HCT116 (cell line): ENCODE measurements around the gene LY86. TPM values are rescaled to one million over a fixed set of nuclear protein-coding genes. Genes with fewer than 3 reads are reported as not detected.

Source experiments
- ATAC-seq: fragments of 200-7000 bp; cut with Tn5 transposase; 2 replicates; pipeline ENCODE4 v1.9.1; 2020; ENCODE audit warnings: mild to moderate bottlenecking, moderate library complexity
- BruUV-seq: library from RNA; stranded (reverse); fragments of 400-500 nt; replicated peaks from 2 replicates; lab custom pipeline; 2021; lab: Mats Ljungman, UMichigan
- CTCF ChIA-PET: fragments of 300-600 bp; sonication (Branson Sonifier 250); formaldehyde crosslinking; loops from one replicate; lab custom pipeline; 2021; ENCODE audit warnings: antibody characterized with exemption; lab: Charles Lee
- POLR2A ChIA-PET: fragments of 300-600, 350-600 bp; sonication (Branson Sonifier 250); formaldehyde crosslinking; loops from one replicate; lab custom pipeline; 2021; ENCODE audit warnings: antibody characterized with exemption; lab: Charles Lee
- RAD21 ChIA-PET, 2 experiments: fragments of 300-600 bp; sonication (Branson Sonifier 250); formaldehyde crosslinking; loops; one replicate each; lab custom pipeline; 2023; ENCODE audit warnings: low total read pairs in 2 of 2; ENCODE audit not compliant: uncharacterized antibody in 2 of 2, unreplicated experiment in 2 of 2, low non-redundant PET in 1 of 2; lab: Charles Lee
- DNase-seq: peaks from one replicate; pipeline ENCODE4 v3.0.0-alpha.2; 2010; ENCODE audit warnings: low read depth, low spot score
- H2AFZ ChIP-seq: fragments of 200-600 bp; shearing (Covaris generic), sonication (generic); 2 replicates; pipeline ENCODE4 v1.6.1; 2017; ENCODE audit warnings: low read depth, mixed run types, mixed read lengths, antibody characterized with exemption, low read length; ENCODE audit not compliant: poor library complexity, severe bottlenecking
- H3K27ac ChIP-seq: 2 replicates; pipeline ENCODE4 v1.5.1; 2012; ENCODE audit warnings: low read depth, low read length
- H3K27me3 ChIP-seq: fragments of 200-600 bp; sonication (generic); 2 replicates; pipeline ENCODE4 v1.6.1; 2016; ENCODE audit warnings: mixed run types, low read length, mixed read lengths; ENCODE audit not compliant: insufficient read depth
- H3K36me3 ChIP-seq, 2 experiments: fragments of 200-500 bp in 1 of 2; fragments of 200-600 bp in 1 of 2; sonication (Bioruptor generic) in 1 of 2; sonication (generic) in 1 of 2; 2 replicates each; pipeline versions ENCODE4 v1.5.1 to v1.6.1; 2014 to 2016; ENCODE audit warnings: low read length in 2 of 2, inconsistent platforms in 1 of 2, mixed read lengths in 1 of 2, mixed run types in 1 of 2; ENCODE audit not compliant: insufficient read depth in 2 of 2, control insufficient read depth in 1 of 2
- H3K4me1 ChIP-seq, 2 experiments: fragments of 200-600 bp in 1 of 2; sonication (generic) in 1 of 2; 2 replicates each; pipeline versions ENCODE4 v1.5.1 to v1.6.1; 2012 to 2017; ENCODE audit warnings: low read length in 2 of 2, inconsistent platforms in 1 of 2, mild to moderate bottlenecking in 1 of 2, mixed read lengths in 1 of 2, mixed run types in 1 of 2, moderate library complexity in 1 of 2; ENCODE audit not compliant: insufficient read depth in 2 of 2, control insufficient read depth in 1 of 2
- H3K4me2 ChIP-seq: fragments of 200-600 bp; sonication (generic); 2 replicates; pipeline ENCODE4 v1.6.1; 2017; ENCODE audit warnings: mixed run types, low read length, mixed read lengths
- H3K4me3 ChIP-seq, 2 experiments: fragments of 200-600 bp in 1 of 2; sonication (generic) in 1 of 2; replicated peaks in 1 of 2; 2 replicates each; pipeline ENCODE4 v1.5.1; 2011 to 2016; ENCODE audit warnings: low read length in 2 of 2, control low read depth in 1 of 2, low read depth in 1 of 2, mild to moderate bottlenecking in 1 of 2, mixed read lengths in 1 of 2, mixed run types in 1 of 2
- H3K79me2 ChIP-seq: fragments of 200-600 bp; sonication (generic); 2 replicates; pipeline ENCODE4 v1.6.1; 2017; ENCODE audit warnings: mild to moderate bottlenecking, mixed run types, low read length, moderate library complexity, mixed read lengths; ENCODE audit not compliant: insufficient read depth
- H3K9ac ChIP-seq: fragments of 200-600 bp; sonication (generic); 2 replicates; pipeline ENCODE4 v1.6.1; 2016; ENCODE audit warnings: low read length, mixed read lengths
- H3K9me2 ChIP-seq: fragments of 200-600 bp; sonication (generic), shearing (Covaris generic); 2 replicates; pipeline ENCODE4 v1.6.1; 2017; ENCODE audit warnings: mixed run types, mild to moderate bottlenecking, moderate library complexity; ENCODE audit not compliant: insufficient read depth
- H3K9me3 ChIP-seq, 2 experiments: fragments of 200-500 bp in 1 of 2; fragments of 200-600 bp in 1 of 2; sonication (Bioruptor generic) in 1 of 2; sonication (generic) in 1 of 2; 2 replicates each; pipeline ENCODE4 v1.6.1; 2014 to 2017; ENCODE audit warnings: low read length in 2 of 2, mixed read lengths in 2 of 2, inconsistent platforms in 1 of 2, low read depth in 1 of 2, mild to moderate bottlenecking in 1 of 2, mixed run types in 1 of 2, moderate library complexity in 1 of 2; ENCODE audit not compliant: control insufficient read depth in 1 of 2, insufficient read depth in 1 of 2
- H4K20me1 ChIP-seq: fragments of 200-600 bp; sonication (generic), shearing (Covaris generic); 2 replicates; pipeline ENCODE4 v1.6.1; 2017; ENCODE audit warnings: mixed run types, mild to moderate bottlenecking, moderate library complexity; ENCODE audit not compliant: insufficient read depth
- CBX3 ChIP-seq: IDR thresholded peaks from 2 replicates; pipeline ENCODE4 v1.6.1; 2012; ENCODE audit warnings: low read depth
- CEBPB ChIP-seq: IDR thresholded peaks from 2 replicates; pipeline ENCODE4 v1.6.1; 2012; ENCODE audit warnings: low read depth
- CTCF ChIP-seq, 3 experiments: fragments of 200-600 bp in 1 of 3; sonication (generic) in 1 of 3; IDR thresholded peaks in 2 of 3; conservative IDR thresholded peaks in 1 of 3; 2 replicates each; pipeline ENCODE4 v1.5.1; 2012 to 2017; ENCODE audit warnings: low read depth in 2 of 3, low read length in 2 of 3, antibody characterized with exemption in 1 of 3, borderline replicate concordance in 1 of 3, control low read depth in 1 of 3, mild to moderate bottlenecking in 1 of 3, mixed read lengths in 1 of 3, mixed run types in 1 of 3, moderate library complexity in 1 of 3; ENCODE audit not compliant: insufficient read depth in 1 of 3
- EZH2 ChIP-seq: fragments of 200-600 bp; sonication (generic); IDR thresholded peaks from 2 replicates; pipeline ENCODE4 v1.6.1; 2017; ENCODE audit warnings: antibody characterized with exemption, mixed run types
- FOSL1 ChIP-seq: IDR thresholded peaks from 2 replicates; pipeline ENCODE4 v1.6.1; 2012; ENCODE audit warnings: low read depth
- JUND ChIP-seq: IDR thresholded peaks from 2 replicates; pipeline ENCODE4 v1.6.1; 2012
- MAX ChIP-seq: IDR thresholded peaks from 2 replicates; pipeline ENCODE4 v1.6.1; 2012
- POLR2AphosphoS5 ChIP-seq: IDR thresholded peaks from 2 replicates; pipeline ENCODE4 v1.6.1; 2011; ENCODE audit warnings: mild to moderate bottlenecking, low read depth, low read length, moderate library complexity
- RAD21 ChIP-seq: IDR thresholded peaks from 2 replicates; pipeline ENCODE4 v1.6.1; 2012; ENCODE audit warnings: low read depth, mild to moderate bottlenecking
- SIN3A ChIP-seq: IDR thresholded peaks from 2 replicates; pipeline ENCODE4 v1.6.1; 2012; ENCODE audit warnings: low read depth
- SRF ChIP-seq: IDR thresholded peaks from 2 replicates; pipeline ENCODE4 v1.6.1; 2012; ENCODE audit warnings: low read depth
- YY1 ChIP-seq: IDR thresholded peaks from 2 replicates; pipeline ENCODE4 v1.6.1; 2011; ENCODE audit warnings: low read length, low read depth, moderate library complexity, mild to moderate bottlenecking; ENCODE audit not compliant: insufficient replicate concordance; ENCODE audit errors: extremely low read depth
- ZBTB33 ChIP-seq: IDR thresholded peaks from 2 replicates; pipeline ENCODE4 v1.6.1; 2011; ENCODE audit warnings: mild to moderate bottlenecking, low read length, moderate library complexity; ENCODE audit not compliant: insufficient replicate concordance; ENCODE audit errors: extremely low read depth
- ZFX ChIP-seq: fragments of 450-650 bp; IDR thresholded peaks from 2 replicates; pipeline ENCODE4 v1.6.1; 2017
- intact Hi-C: fragments of 100-400 bp; cut with micrococcal nuclease; formaldehyde crosslinking; loops from 2 replicates; pipeline ENCODE4 v1.10.0; 2022
- total RNA-seq: library from RNA; stranded (reverse); gene quantifications from one replicate; pipeline ENCODE4 v1.2.1, GENCODE V29; 2021; ENCODE audit not compliant: unreplicated experiment

LY86 gene
- total RNA-seq, 1 experiment from 2014 or later: not detected

- H3K4me1 ChIP-seq: peaks cover 9 to 22% of the 10 kb centered on the region in 2 experiments; a peak in 3 of 4 replicates
- H3K9me2 ChIP-seq: no peaks in the 10 kb centered on the region
- ChIA-PET POLR2A (no interaction called here), RAD21 (no interaction called here), CTCF (no interaction called here)
- H3K27me3 ChIP-seq: no peaks in the 10 kb centered on the region
- no peaks in the 10 kb centered on the region for H3K36me3 ChIP-seq
- no peak overlapping the region for H3K27ac ChIP-seq
- no peak overlapping the region for H3K4me3 ChIP-seq
- DNase-seq (no peak), ATAC-seq (no peak)
- peak overlapping the region; percentile 74 for H2AFZ ChIP-seq
- no peak overlapping the region for H3K9ac ChIP-seq
- no peaks in the 10 kb centered on the region for H3K9me3 ChIP-seq
- H3K79me2 ChIP-seq: no peaks in the 10 kb centered on the region
- TF ChIP-seq POLR2AphosphoS5 (no peak), ZBTB33 (no peak), CEBPB (no peak)
- peak overlapping the region; percentile 36 for H3K4me2 ChIP-seq
- BruUV-seq: no TSS peak
- intact Hi-C loops: no loop called here
- H4K20me1 ChIP-seq: no peaks in the 10 kb centered on the region
These were observed 112.1 kb downstream of the LY86 start for GRCh38 chr6:6700407-6701270.

GRCh38 chr6:6701864-6702263, 113.3 kb downstream of the LY86 start:
- Histone ChIP-seq H2AFZ (no peak overlapping the region), H3K9me2 (no peaks in the 10 kb centered on the region), H3K9me3 (no peaks in the 10 kb centered on the region), H3K79me2 (no peaks in the 10 kb centered on the region), H3K4me3 (no peak overlapping the region), H3K4me1 (peaks cover 9 to 18% of the 10 kb centered on the region in 2 experiments; a peak in 3 of 4 replicates), H3K9ac (no peak overlapping the region), H3K36me3 (no peaks in the 10 kb centered on the region), H3K4me2 (no peak overlapping the region), H3K27me3 (no peaks in the 10 kb centered on the region), H4K20me1 (no peaks in the 10 kb centered on the region), H3K27ac (no peak overlapping the region)
- ChIA-PET RAD21 (no interaction called here), CTCF (no interaction called here), POLR2A (no interaction called here)
- DNase-seq: no peak
- BruUV-seq: no TSS peak
- intact Hi-C loops: no loop called here
- no peak for ATAC-seq
- TF ChIP-seq YY1 (no peak), SIN3A (no peak), RAD21 (no peak), EZH2 (no peak), CBX3 (no peak), CTCF (IDR thresholded peaks at IDR 0.05 in 2 of 3, conservative IDR thresholded peaks at IDR 0.05 in 1 of 3; ENCODE audit: borderline replicate concordance in 1 of 3, insufficient read depth in 1 of 3, low read depth in 2 of 3, low read length in 2 of 3) (no peak), JUND (no peak), ZBTB33 (no peak), ZFX (no peak), MAX (no peak), FOSL1 (no peak), SRF (no peak)
